Astrocyte of the hippocampus (primary cell): ENCODE data around the gene NUP133.
"Not testable (repeated sequence)": the region's sequence is repeated elsewhere in the genome, so short reads cannot be mapped to it uniquely, and the experiment has no call there.

Experiments used
- DNase-seq: peaks from one replicate; pipeline ENCODE4 v3.0.0; 2011; ENCODE audit warnings: low read depth, low spot score

Gene NUP133

GRCh38 chr1:229420224-229420623, 87.9 kb downstream of the NUP133 start:
- DNase-seq, result no peak

DNA sequence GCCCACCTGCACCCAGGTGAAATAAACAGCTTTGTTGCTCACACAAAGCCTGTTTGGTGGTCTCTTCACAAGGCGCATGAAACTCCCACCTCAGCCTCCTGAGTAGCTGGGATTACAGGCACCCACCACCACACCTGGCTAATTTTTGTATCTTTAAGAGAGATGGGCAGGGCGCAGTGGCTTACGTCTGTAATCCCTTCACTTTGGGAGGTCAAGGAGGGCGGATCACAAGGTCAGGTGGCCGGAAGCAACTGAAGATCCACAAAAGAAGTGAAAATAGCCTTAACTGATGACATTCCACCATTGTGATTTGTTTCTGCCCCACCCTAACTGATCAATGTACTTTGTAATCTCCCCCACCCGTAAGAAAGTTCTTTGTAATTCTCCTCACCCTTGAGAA, 89.6 kb downstream of the NUP133 start:
- DNase-seq, result not testable (repeated sequence)

DNA sequence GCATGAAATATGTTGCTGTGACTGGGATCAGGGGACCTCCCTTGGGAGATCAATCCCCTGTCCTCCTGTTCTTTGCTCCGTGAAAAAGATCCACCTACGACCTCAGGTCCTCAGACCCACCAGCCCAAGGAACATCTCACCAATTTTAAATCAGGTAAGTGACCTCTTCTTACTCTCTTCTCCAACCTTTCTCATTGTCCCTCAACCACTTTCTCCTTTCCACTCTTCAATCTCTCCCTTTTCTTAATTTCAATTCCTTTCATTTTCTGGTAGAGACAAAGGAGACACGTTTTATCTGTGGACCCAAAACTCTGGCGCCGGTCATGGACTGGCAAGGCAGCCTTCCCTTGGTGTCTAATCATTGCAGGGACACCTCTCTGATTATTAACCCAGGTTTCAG, 95.3 kb downstream of the NUP133 start:
- DNase-seq, result not testable (repeated sequence)

- no peak for DNase-seq
Observed at GRCh38 chr1:229412056-229412455, 96.1 kb downstream of the NUP133 start.

- DNase-seq, result no peak
Observed at GRCh38 chr1:229411434-229412055, 96.6 kb downstream of the NUP133 start.

- peak; percentile 69 for DNase-seq
Observed at GRCh38 chr1:229410692-229411433, 97.3 kb downstream of the NUP133 start.

DNA sequence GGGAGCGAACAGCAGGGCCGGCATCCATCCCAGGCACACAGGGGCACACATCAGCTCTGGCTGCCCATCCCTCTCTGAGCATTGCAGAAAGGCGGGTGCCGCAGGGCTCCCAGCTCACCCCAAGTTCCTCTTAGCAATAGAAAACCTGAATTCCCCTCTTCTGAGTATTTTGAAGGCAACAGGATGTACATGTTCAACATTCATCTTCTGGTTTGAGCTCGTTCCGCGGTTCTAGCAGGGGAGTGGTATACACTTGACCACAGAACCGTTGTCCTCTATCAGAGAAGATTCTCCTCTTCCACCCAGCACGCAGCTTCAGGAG, 97.8 kb downstream of the NUP133 start:
- DNase-seq, result no peak

GRCh38 chr1:229409616-229410369, 98.3 kb downstream of the NUP133 start:
- no peak for DNase-seq

DNA sequence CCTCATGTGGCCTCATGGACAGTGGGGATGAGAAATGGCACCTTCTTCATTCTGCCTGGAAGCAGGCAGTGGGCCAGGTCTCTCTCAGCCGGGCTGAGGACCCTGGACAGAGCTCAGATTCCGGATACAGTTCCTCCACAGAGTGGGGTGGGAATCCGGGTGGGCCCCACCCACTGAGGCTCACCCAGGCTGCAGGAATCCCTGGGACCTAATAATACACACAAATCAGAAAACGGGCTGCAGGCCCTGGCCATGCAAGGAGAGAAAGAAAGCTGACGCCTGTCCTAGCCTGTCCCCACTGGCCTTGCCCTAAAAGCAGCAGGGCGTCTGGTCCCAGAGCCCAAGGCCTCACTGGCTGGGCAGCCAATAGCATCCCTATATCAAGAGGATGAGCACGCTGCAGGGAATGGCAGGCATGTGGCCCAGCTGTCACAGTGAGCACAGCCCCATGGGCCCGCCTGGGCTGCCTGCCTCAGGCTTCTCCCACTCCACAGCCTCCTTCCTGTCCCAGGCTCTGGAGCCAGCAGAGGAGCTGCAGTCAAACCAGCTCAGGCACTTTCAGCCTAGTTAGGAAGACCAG, 99.6 kb downstream of the NUP133 start:
- peak; percentile 23 for DNase-seq

DNA sequence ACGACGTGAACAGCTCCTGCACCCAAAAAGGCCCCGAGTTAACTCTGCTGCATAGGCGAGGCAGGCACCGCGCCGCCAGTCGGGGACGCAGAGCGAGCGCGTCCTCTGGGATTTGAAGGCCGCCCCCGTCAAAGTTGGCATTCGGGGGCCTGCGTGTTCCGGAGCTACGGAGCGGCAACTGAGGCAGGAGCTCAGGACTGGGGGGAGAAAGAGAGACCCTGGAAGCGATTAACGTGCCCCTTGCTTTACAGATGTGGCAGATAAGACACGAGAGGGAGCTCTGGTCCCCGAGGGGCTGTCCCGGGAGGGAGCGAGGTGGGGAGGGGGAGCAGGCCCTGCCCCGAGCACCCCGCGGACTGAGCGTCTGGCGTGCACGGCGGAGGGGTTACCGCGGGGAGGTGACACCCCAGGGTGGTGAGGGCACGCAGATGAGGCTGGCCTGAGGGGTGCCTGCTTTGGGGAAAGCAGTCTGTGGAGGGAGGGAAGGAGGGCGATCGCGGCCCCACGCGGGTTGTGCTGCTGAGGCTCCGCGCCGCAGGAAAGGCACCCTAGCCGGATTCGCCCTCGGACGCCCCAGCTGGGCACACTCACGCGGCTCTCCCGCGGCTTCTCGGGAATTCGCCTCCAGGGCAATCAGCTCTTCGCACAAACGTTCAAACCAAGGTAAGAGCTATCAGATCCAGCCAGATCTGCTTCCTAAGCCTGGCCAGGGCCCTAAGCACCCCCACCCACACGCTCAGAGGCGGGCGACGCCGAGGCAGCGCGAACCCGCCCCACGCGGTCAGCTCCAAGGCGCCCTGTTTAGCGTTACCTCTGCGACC, 100.7 kb downstream of the NUP133 start:
- peak; percentile 7 for DNase-seq

DNA sequence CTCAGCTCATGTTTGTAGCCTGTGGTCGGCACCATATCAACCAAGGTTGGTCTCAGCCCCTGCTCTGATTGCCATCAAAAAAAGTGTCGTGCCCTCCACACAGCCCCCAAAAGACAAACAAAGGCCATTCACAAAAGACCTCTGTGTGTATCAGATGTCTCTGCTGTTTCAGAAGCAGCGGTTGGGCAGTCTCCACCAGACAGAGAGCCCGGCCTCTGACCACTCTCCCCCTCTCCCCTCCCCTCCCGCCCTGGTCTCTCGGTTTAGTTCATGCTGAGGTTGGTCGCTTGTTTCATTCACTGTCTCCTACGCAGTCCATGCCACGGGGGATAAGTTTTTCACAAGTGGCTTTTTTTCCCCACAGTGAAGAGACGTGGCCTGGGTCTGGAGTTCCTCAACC, 101.3 kb downstream of the NUP133 start:
- DNase-seq, result peak; percentile 39

DNA sequence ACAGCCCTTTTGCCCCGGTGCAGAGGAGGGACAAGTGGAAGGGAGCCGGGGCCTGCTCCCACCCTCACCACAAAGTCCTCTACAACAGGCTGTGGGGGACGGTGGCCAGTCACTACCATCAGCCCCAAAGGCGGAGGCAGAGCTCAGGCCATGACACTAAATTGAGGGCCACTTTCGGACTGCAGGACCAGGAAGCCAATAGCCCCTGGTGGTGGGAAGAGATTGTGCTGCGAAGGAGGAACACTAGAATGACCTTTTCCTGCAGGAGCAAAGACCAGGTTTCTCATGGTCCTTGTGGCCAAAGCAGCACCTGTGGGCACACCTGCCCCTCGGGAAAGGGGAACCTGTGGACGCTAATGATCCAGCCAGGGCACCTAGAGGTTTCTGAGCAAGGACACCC, 104.6 kb downstream of the NUP133 start:
- DNase-seq, result no peak

DNA sequence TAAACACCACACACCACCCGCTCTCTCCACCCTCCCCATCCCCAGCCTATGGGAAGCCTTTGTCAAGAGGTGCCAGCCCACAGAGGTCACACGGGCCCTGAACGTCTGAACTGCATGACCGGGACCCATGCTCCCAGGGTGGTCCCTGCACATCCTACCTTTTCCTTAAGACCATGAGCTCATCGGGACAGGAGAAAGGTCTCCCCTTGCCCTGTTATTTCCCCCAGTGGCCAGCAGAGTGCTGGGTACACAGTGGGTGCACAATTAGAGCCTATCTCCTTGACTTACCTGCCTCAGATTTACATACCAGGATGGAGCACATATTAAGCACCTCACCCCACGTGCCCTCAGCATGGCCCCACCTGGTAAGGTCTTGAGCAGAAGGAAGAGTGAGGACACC, 105.1 kb downstream of the NUP133 start:
- no peak for DNase-seq

DNA sequence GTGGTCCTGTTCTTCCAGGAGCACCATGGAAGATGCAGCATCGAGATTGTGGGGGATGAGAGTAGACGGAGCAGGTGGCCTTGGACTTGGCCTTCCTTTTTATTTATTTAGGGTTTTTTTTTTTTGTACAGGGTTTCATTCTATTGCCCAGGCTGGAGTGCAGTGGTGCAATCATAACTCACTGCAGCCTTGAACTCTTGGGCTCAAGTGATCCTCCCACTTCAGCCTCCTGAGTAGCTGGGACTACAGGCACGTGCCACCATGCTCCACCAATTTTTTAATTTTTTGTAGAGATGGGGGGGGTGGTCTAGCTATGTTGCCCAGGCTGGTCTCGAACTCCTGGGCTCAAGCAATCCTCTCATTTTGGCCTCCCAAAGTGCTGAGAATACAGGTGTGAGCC, 105.8 kb downstream of the NUP133 start:
- not testable (repeated sequence) for DNase-seq

- DNase-seq, result no peak
Observed at GRCh38 chr1:229397762-229398161, 110.4 kb downstream of the NUP133 start.

GRCh38 chr1:229396585-229397206, 111.4 kb downstream of the NUP133 start:
- no peak for DNase-seq

GRCh38 chr1:229394517-229394916, 113.6 kb downstream of the NUP133 start:
- not testable (repeated sequence) for DNase-seq

GRCh38 chr1:229392936-229393335, 115.2 kb downstream of the NUP133 start:
- DNase-seq, result no peak
